Neutrophil (primary cell): ENCODE results near the gene TLE3.

Source experiments
- H3K27ac ChIP-seq: fragments of 200-600 bp; sonication (generic); 2 replicates; pipeline ENCODE4 v1.5.1; 2016; ENCODE audit warnings: mild to moderate bottlenecking, moderate library complexity
- H3K27me3 ChIP-seq: fragments of 200-600 bp; sonication (generic); 2 replicates; pipeline ENCODE4 v1.6.0; 2016; ENCODE audit warnings: mild to moderate bottlenecking
- H3K36me3 ChIP-seq: fragments of 200-600 bp; sonication (generic); 2 replicates; pipeline ENCODE4 v1.5.1; 2017
- H3K4me1 ChIP-seq, 2 experiments: fragments of 200-600 bp in 1 of 2; sonication (generic) in 1 of 2; 1 replicate in 1 of 2; 2 replicates in 1 of 2; pipeline versions ENCODE4 v1.5.1 to v1.6.1; 2013 to 2016; ENCODE audit warnings: low read depth in 1 of 2, low read length in 1 of 2, mild to moderate bottlenecking in 1 of 2, moderate library complexity in 1 of 2; ENCODE audit not compliant: control insufficient read depth in 1 of 2, insufficient read depth in 1 of 2
- H3K4me3 ChIP-seq, 2 experiments: fragments of 200-600 bp in 1 of 2; sonication (generic) in 1 of 2; 1 replicate in 1 of 2; 2 replicates in 1 of 2; pipeline ENCODE4 v1.5.1; 2013 to 2016; ENCODE audit warnings: low read depth in 1 of 2, low read length in 1 of 2, mild to moderate bottlenecking in 1 of 2, moderate library complexity in 1 of 2
- H3K9me3 ChIP-seq: fragments of 200-600 bp; sonication (generic); 2 replicates; pipeline ENCODE4 v1.5.1; 2016
- TF ChIP-seq, protein P1 (sequence below): fragments of 200-600 bp; sonication (generic); IDR thresholded peaks from 2 replicates; pipeline ENCODE4 v1.5.1; 2016; ENCODE audit warnings: antibody characterized with exemption

TLE3 gene

DNA sequence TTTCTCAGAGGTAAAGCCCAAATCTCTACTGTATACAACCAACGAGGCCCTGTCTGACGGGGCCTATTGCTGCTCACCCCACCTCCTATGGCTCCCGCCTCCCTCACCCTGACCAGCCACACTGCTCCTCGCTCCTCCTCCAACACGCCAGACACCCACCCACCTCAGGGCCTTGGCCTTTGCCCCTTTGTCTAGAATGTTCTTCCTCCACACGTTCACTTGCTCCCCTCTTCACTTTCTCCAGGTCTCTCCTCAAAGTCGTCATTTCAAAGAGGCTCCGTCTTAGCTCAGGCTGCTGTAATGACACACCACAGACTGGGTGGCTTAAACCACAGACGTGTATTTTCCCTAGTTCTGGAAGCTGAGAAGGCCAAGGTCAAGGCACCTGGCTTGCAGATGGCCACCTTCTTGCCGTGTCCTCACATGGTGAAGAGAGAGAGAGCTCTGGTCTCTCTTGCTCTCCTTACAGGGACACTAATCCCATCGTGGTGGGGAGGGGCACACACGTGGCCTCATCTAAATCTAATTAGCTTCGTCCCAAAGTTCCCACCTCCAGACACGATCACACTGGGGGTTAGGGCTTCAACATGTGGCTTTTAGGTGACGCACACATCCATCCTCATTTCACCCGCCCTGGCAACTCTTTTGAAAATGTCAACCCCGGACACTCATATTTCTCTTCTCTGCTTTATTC is 98.2 kb downstream of the TLE3 start:
- Histone ChIP-seq H3K9me3 (no peaks in the 10 kb centered on the region), H3K4me3 (no peak overlapping the region), H3K27me3 (no peaks in the 10 kb centered on the region), H3K27ac (no peak overlapping the region), H3K36me3 (no peaks in the 10 kb centered on the region), H3K4me1 (peaks cover 0 to 3% of the 10 kb centered on the region in 2 experiments)
- TF ChIP-seq, protein P1, sequence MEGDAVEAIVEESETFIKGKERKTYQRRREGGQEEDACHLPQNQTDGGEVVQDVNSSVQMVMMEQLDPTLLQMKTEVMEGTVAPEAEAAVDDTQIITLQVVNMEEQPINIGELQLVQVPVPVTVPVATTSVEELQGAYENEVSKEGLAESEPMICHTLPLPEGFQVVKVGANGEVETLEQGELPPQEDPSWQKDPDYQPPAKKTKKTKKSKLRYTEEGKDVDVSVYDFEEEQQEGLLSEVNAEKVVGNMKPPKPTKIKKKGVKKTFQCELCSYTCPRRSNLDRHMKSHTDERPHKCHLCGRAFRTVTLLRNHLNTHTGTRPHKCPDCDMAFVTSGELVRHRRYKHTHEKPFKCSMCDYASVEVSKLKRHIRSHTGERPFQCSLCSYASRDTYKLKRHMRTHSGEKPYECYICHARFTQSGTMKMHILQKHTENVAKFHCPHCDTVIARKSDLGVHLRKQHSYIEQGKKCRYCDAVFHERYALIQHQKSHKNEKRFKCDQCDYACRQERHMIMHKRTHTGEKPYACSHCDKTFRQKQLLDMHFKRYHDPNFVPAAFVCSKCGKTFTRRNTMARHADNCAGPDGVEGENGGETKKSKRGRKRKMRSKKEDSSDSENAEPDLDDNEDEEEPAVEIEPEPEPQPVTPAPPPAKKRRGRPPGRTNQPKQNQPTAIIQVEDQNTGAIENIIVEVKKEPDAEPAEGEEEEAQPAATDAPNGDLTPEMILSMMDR, result no peak

DNA sequence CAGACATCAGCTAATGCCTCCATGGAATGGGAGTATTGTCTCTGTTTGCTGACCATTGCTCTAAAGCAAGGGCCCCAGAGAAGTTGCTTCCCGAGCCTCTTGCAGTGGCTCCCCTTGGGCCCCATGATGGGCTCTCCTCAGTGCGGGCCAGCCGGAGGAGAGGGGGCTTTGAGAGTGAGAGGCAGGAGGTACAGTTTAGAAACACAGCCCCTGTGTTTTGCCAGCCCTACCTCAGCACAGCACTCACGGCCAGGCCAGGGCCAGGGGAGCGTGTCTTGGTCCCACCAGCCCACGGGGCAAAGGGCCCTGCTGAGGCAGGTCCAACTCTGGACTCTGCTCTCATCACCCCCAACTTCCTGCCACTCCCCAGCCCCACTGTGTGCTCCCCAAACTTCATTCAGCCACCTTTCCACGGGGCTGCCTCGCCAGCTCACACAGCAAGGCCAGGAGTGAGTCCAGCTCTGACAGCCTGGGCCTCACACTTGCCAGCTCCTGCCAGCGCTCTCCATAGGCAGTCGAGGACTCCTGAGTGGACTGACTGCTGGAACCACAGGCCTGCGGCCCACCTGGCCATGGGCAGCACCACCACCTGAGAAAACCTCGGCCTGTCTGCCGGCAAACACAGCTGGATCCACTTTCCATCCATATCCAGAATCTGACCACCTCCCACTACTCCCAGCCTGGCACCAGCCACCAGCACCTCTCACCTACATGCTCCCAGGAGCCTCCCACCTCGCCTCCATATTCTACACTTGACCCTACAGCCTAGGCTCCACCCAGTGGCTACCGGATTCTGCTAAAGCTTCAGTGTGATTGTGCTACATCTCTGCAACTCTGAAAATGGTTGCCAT is 99.0 kb downstream of the TLE3 start:
- Histone ChIP-seq H3K4me1 (peaks cover 0 to 3% of the 10 kb centered on the region in 2 experiments), H3K9me3 (no peaks in the 10 kb centered on the region), H3K27ac (no peak overlapping the region), H3K4me3 (no peak overlapping the region), H3K36me3 (no peaks in the 10 kb centered on the region), H3K27me3 (no peaks in the 10 kb centered on the region)
- TF ChIP-seq, protein P1, result no peak

DNA sequence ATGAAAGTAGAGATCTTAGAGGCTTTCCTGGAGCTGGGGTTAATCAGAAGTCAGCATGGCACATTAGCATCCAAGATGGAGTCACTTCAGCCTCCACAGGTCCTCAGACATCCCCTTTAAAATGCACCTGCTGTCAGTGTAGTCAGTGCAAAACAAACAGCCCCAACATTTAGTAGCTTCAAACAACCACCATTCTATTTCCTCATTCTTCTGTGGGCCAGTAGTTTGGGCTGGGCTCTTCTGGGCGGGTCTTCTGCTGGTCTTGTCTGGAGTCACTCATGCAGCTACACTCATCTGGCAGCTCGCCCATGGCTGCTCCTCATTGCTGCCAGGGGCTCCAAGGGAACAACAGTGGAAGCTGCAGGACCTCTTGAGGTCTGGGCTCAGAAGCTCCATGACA is 99.9 kb downstream of the TLE3 start:
- H3K9me3 ChIP-seq, result no peaks in the 10 kb centered on the region
- H3K36me3 ChIP-seq, result no peaks in the 10 kb centered on the region
- no peak overlapping the region for H3K27ac ChIP-seq
- no peaks in the 10 kb centered on the region for H3K27me3 ChIP-seq
- peaks cover 0 to 3% of the 10 kb centered on the region in 2 experiments for H3K4me1 ChIP-seq
- H3K4me3 ChIP-seq, result no peak overlapping the region
- TF ChIP-seq, protein P1, result no peak
